Endothelial cell of umbilical vein (primary cell): ENCODE measurements around the gene ACER1. TPM values are rescaled to one million over a fixed set of nuclear protein-coding genes. Genes with fewer than 3 reads are reported as not detected.

Source experiments
- BruUV-seq: library from RNA; stranded (reverse); fragments of 400-500 nt; replicated peaks from 2 replicates; lab custom pipeline; 2021; lab: Mats Ljungman, UMichigan
- CTCF ChIA-PET: fragments of 300-600, 350-600 bp; sonication (Branson Sonifier 250); formaldehyde crosslinking; loops from one replicate; lab custom pipeline; 2021; ENCODE audit warnings: antibody characterized with exemption, inconsistent platforms; lab: Charles Lee
- POLR2A ChIA-PET: fragments of 300-600, 350-600 bp; sonication (Branson Sonifier 250); formaldehyde crosslinking; loops from one replicate; lab custom pipeline; 2021; ENCODE audit warnings: antibody characterized with exemption, inconsistent platforms; lab: Charles Lee
- DNase-seq: peaks from one replicate; pipeline ENCODE4 v3.0.0-alpha.2; 2011; ENCODE audit warnings: low read depth, low spot score
- FAIRE-seq: peaks from 2 replicates; lab custom pipeline; 2011; peaks lifted over from hg19 to GRCh38; lab: Jason Lieb, UNC
- H2AFZ ChIP-seq: 2 replicates; pipeline ENCODE4 v1.6.0; 2012; ENCODE audit warnings: low read depth, low read length, control low read depth, inconsistent platforms
- H3K27ac ChIP-seq: 2 replicates; pipeline ENCODE4 v1.5.1; 2011; ENCODE audit warnings: low read depth, mild to moderate bottlenecking, control low read depth, low read length, moderate library complexity; ENCODE audit not compliant: insufficient read depth
- H3K27me3 ChIP-seq, 2 experiments: 2 replicates each; pipeline versions ENCODE4 v1.6.0 to v1.6.1; 2011; ENCODE audit warnings: low read length in 2 of 2, mixed read lengths in 1 of 2; ENCODE audit not compliant: control insufficient read depth in 2 of 2, insufficient read depth in 2 of 2
- H3K36me3 ChIP-seq, 2 experiments: 2 replicates in 1 of 2; 3 replicates in 1 of 2; pipeline ENCODE4 v1.5.1; 2011; ENCODE audit warnings: low read length in 2 of 2, mild to moderate bottlenecking in 1 of 2, moderate library complexity in 1 of 2; ENCODE audit not compliant: control insufficient read depth in 2 of 2, insufficient read depth in 2 of 2; ENCODE audit errors: extremely low read depth in 1 of 2
- H3K4me1 ChIP-seq: 3 replicates; pipeline ENCODE4 v1.5.1; 2011; ENCODE audit warnings: mild to moderate bottlenecking, low read length; ENCODE audit not compliant: control insufficient read depth, insufficient read depth; ENCODE audit errors: extremely low read depth
- H3K4me2 ChIP-seq: 2 replicates; pipeline ENCODE4 v1.6.1; 2011; ENCODE audit warnings: low read length, control low read depth, mixed read lengths; ENCODE audit not compliant: insufficient read depth
- H3K4me3 ChIP-seq, 3 experiments: fragments of 200-600 bp in 1 of 3; sonication (generic), shearing (Covaris generic) in 1 of 3; replicated peaks in 1 of 3; 2 replicates each; pipeline ENCODE4 v1.5.1; 2011 to 2016; ENCODE audit warnings: control low read depth in 3 of 3, low read length in 3 of 3, mild to moderate bottlenecking in 2 of 3, inconsistent platforms in 1 of 3, low read depth in 1 of 3, moderate library complexity in 1 of 3; ENCODE audit not compliant: insufficient read depth in 1 of 3
- H3K79me2 ChIP-seq: 2 replicates; pipeline ENCODE4 v1.6.0; 2012; ENCODE audit warnings: low read length, inconsistent platforms; ENCODE audit not compliant: control insufficient read depth, insufficient read depth
- H3K9ac ChIP-seq: replicated peaks from 2 replicates; pipeline ENCODE3; 2011; ENCODE audit warnings: low read length, control low read depth; ENCODE audit not compliant: insufficient read depth; ENCODE audit errors: extremely low read depth
- H3K9me1 ChIP-seq: replicated peaks from 3 replicates; pipeline ENCODE4 v1.6.0; 2011; ENCODE audit warnings: mild to moderate bottlenecking, low read length; ENCODE audit not compliant: control insufficient read depth, insufficient read depth; ENCODE audit errors: extremely low read depth
- H3K9me3 ChIP-seq: replicated peaks from 2 replicates; pipeline ENCODE4 v1.5.1; 2012; ENCODE audit warnings: low read length, inconsistent platforms; ENCODE audit not compliant: control insufficient read depth, insufficient read depth
- H4K20me1 ChIP-seq: replicated peaks from 2 replicates; pipeline ENCODE3; 2011; ENCODE audit warnings: mild to moderate bottlenecking, low read length; ENCODE audit not compliant: control insufficient read depth, insufficient read depth; ENCODE audit errors: extremely low read depth
- CTCF ChIP-seq, 2 donors: IDR thresholded peaks; 1 replicate in 1 of 2; 2 replicates in 1 of 2; pipeline ENCODE4 v1.5.1; 2011; ENCODE audit warnings: low read length in 2 of 2, mild to moderate bottlenecking in 2 of 2, moderate library complexity in 2 of 2, control low read depth in 1 of 2, inconsistent platforms in 1 of 2, low read depth in 1 of 2; ENCODE audit not compliant: insufficient read depth in 1 of 2; ENCODE audit errors: extremely low read depth in 1 of 2
- EZH2 ChIP-seq: IDR thresholded peaks from 2 replicates; pipeline ENCODE4 v1.6.1; 2012; ENCODE audit warnings: borderline replicate concordance, low read depth, mild to moderate bottlenecking, moderate library complexity, low read length, inconsistent platforms; ENCODE audit not compliant: severe bottlenecking
- FOS ChIP-seq: IDR thresholded peaks from 2 replicates; pipeline ENCODE4 v1.6.1; 2011; ENCODE audit warnings: mild to moderate bottlenecking, low read length, moderate library complexity, borderline replicate concordance; ENCODE audit not compliant: insufficient read depth
- GATA2 ChIP-seq: IDR thresholded peaks from 2 replicates; pipeline ENCODE4 v1.7.0; 2011; ENCODE audit warnings: low read depth, mild to moderate bottlenecking, moderate library complexity, mixed read lengths, low read length; ENCODE audit not compliant: insufficient read length, insufficient read depth
- JUN ChIP-seq: IDR thresholded peaks from 2 replicates; pipeline ENCODE4 v1.6.1; 2011; ENCODE audit warnings: borderline replicate concordance, low read depth; ENCODE audit not compliant: insufficient read length, insufficient read depth
- MAX ChIP-seq: IDR thresholded peaks from 2 replicates; pipeline ENCODE4 v1.6.1; 2011; ENCODE audit not compliant: insufficient read depth, insufficient read length
- MYC ChIP-seq: IDR thresholded peaks from one replicate; pipeline ENCODE4 v1.6.1; 2011; ENCODE audit warnings: mild to moderate bottlenecking, low read depth, low read length
- POLR2A ChIP-seq: IDR thresholded peaks from 2 replicates; pipeline ENCODE4 v1.6.1; 2012; ENCODE audit warnings: low read depth, mild to moderate bottlenecking, control low read depth, low read length
- POLR2AphosphoS5 ChIP-seq: IDR thresholded peaks from 2 replicates; pipeline ENCODE4 v1.6.1; 2012; ENCODE audit warnings: low read depth, mild to moderate bottlenecking, control low read depth, low read length, moderate library complexity; ENCODE audit not compliant: insufficient read depth
- dilution Hi-C: fragments of 300-500 bp; cut with MboI; formaldehyde crosslinking; loops from one replicate; pipeline ENCODE4 v1.15.0; 2019; ENCODE audit warnings: low sequenced_read_pairs; ENCODE audit not compliant: extremely low pct_ligation_motif_present
- intact Hi-C: fragments of 100-400 bp; cut with micrococcal nuclease; formaldehyde crosslinking; loops from one replicate; pipeline ENCODE4 v1.10.0; 2022
- polyA plus RNA-seq, 4 experiments: library from polyadenylated mRNA; depleted of rRNA in 3 of 4; stranded (reverse) in 3 of 4; unstranded in 1 of 4; fragments of >200 nt; gene quantifications; 2 replicates each; pipeline versions ENCODE4 v1.2.1 to v1.2.3, GENCODE V29; 2011 to 2012; ENCODE audit warnings: missing spikeins in 1 of 4
- total RNA-seq: library from RNA; stranded (reverse); gene quantifications from 2 replicates; pipeline ENCODE4 v1.2.3, GENCODE V29; 2021

Gene ACER1
- total and polyA plus RNA-seq, 2 donors (not counting 3 experiments of a cell fraction or from before 2014, with no cell fraction given), result 0.04 TPM; not detected in 1

- Histone ChIP-seq H3K9me3 (no peaks in the 10 kb centered on the region), H3K27ac (peak overlapping the region; percentile 90), H2AFZ (no peak overlapping the region), H3K36me3 (peaks cover 9 to 22% of the 10 kb centered on the region in 2 experiments), H3K9ac (peak overlapping the region; percentile 64), H3K79me2 (peaks cover 85% of the 10 kb centered on the region), H3K4me3 (peak overlapping the region in 1 of 3 experiments; percentile 3), H4K20me1 (no peaks in the 10 kb centered on the region), H3K27me3 (no peaks in the 10 kb centered on the region), H3K9me1 (no peaks in the 10 kb centered on the region), H3K4me2 (peak overlapping the region; percentile 63), H3K4me1 (peaks cover 59% of the 10 kb centered on the region)
- TF ChIP-seq POLR2A (no peak), GATA2 (no peak), MYC (peak; percentile 44), JUN (no peak), POLR2AphosphoS5 (no peak), FOS (no peak), EZH2 (no peak), CTCF (IDR thresholded peaks at IDR 0.05; ENCODE audit: extremely low read depth in 1 of 2, insufficient read depth in 1 of 2, low read depth in 1 of 2, low read length in 2 of 2) (peak in 1 of 2 donors; percentile 24), MAX (peak; percentile 53)
- intact Hi-C loops, result loop anchor here (2.0 to 5.0 kb wide), 2 partner anchors 53 to 210 kb away; no protein-coding TSS in a partner anchor
- BruUV-seq, result no TSS peak
- POLR2A ChIA-PET, result no interaction called here
- DNase-seq, result peak; percentile 72
- FAIRE-seq, result peak; percentile 98
- CTCF ChIA-PET, result interaction anchor here (0.6 to 3.3 kb wide), 11 partner anchors 9 to 436 kb away, joined by 3 to 42 read pairs (median 4); no protein-coding TSS in a partner anchor
- dilution Hi-C loops, result loop anchor here (10.0 kb wide), 1 partner anchor 47 kb away; no protein-coding TSS in a partner anchor
These were observed 61.5 kb downstream of the ACER1 start for GRCh38 chr19:6271721-6272410.
